ENCODE data around the gene MRPL58. TPM values are rescaled to one million over a fixed set of nuclear protein-coding genes. Genes with fewer than 3 reads are reported as not detected.

MRPL58 gene
- total RNA-seq, 1 donor: 31.4 TPM

- TF ChIP-seq, protein P1, sequence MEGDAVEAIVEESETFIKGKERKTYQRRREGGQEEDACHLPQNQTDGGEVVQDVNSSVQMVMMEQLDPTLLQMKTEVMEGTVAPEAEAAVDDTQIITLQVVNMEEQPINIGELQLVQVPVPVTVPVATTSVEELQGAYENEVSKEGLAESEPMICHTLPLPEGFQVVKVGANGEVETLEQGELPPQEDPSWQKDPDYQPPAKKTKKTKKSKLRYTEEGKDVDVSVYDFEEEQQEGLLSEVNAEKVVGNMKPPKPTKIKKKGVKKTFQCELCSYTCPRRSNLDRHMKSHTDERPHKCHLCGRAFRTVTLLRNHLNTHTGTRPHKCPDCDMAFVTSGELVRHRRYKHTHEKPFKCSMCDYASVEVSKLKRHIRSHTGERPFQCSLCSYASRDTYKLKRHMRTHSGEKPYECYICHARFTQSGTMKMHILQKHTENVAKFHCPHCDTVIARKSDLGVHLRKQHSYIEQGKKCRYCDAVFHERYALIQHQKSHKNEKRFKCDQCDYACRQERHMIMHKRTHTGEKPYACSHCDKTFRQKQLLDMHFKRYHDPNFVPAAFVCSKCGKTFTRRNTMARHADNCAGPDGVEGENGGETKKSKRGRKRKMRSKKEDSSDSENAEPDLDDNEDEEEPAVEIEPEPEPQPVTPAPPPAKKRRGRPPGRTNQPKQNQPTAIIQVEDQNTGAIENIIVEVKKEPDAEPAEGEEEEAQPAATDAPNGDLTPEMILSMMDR (IDR thresholded peaks at IDR 0.05; ENCODE audit: insufficient read depth, low read length): no peak
- peak; percentile 77 for DNase-seq (ENCODE audit: low read depth)
These were observed 35.9 kb downstream of the MRPL58 start for GRCh38 chr17:75048249-75048878.

GRCh38 chr17:75049057-75049456 is 36.6 kb downstream of the MRPL58 start:
- DNase-seq (ENCODE audit: low read depth): no peak
- TF ChIP-seq, protein P1 (IDR thresholded peaks at IDR 0.05; ENCODE audit: insufficient read depth, low read length): no peak
- H3K4me3 ChIP-seq (ENCODE audit: low read depth, low read length): peak overlapping the region; percentile 98

More at GRCh38 chr17:75048249-75048878, 35.9 kb downstream of the MRPL58 start:
- peak overlapping the region; percentile 98 for H3K4me3 ChIP-seq (ENCODE audit: low read depth, low read length)

DNA sequence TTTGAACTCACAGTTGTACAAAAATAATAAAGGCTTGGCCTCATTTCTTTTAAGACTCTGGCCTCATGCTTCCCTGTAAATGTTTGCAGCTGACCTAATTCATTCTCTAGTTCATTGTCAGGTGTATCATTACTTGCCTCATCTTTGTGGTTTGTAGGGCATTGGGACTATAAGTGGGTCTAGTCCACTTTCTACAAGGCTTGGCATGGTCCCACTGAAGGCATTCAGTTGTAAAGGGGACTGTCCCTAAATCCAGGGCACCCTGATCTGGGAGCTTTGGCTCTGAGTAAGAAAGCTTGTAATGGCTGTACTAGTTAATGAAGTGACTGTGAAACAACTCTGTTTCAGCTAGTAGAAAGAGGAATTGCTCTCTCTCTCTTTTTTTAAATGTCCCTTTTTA is 37.2 kb downstream of the MRPL58 start:
- H3K4me3 ChIP-seq (ENCODE audit: low read depth, low read length): no peak overlapping the region
- TF ChIP-seq, protein P1 (IDR thresholded peaks at IDR 0.05; ENCODE audit: insufficient read depth, low read length): no peak
- no peak for DNase-seq (ENCODE audit: low read depth)

DNA sequence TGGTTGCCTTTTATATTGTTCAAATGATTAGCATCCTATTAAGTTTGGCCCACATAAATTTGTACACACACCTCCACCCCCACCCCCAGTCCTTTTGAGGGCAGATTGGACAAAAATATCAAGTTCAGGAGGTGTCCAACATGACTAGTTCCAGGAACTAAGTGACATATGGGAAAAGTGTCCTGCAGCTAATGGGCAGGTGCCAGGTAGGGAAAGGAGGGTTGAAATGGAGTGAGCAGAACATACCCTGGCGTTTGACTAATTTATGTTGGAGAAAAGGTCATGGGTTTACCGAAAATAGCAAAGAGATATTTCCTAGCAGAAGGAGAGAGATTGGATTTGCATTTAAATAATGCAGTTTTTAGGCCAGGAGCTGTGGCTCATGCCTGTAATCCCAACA is 39.5 kb downstream of the MRPL58 start:
- no peak overlapping the region for H3K4me3 ChIP-seq (ENCODE audit: low read depth, low read length)

DNA sequence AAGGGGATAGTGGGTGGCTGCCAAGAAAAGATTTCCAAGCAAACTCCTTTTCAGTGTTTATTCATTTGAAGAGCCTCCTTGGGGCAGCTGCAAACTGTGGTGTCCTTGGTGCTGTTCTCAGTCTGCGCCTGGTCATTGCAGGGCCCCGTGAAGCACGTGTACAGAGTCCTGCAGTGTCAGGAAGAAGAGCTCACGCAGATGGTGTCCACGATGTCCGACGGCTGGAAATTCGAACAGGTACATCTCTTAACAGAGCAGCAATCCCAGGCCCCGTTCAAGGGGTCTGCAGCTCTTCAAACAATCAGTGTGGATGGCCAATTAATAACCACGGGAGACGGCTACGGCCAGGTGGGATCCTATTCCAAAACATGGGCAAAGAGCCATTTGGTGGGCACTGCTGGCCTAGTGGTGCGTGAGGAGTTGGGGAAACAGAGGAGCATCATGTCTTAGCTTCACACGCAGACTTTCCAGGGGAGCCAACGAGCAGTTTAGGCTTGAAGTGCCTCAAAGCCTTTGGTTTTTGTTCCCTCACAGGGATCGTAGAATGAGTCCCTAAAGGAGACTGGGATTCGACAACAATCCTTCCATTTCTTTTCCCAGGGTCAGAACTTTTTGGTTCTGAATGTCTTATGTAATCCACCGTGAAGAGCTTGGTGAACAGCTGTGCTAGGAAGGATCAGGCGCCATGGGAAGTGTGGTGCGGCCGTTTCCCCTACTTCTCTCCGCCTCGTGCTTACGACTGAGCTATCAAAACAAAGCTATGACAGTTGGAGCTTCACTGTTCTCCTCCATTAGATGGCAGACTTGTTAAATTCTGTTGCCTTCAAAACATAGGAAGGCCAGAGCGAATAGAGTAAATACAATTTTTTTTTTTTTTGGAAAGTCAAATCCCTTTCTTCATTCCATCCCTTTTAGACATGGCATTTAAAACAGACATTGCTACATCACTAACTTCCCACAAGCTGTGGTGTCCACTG is 47.2 kb downstream of the MRPL58 start:
- H3K4me3 ChIP-seq (ENCODE audit: low read depth, low read length): no peak overlapping the region
- TF ChIP-seq, protein P1 (IDR thresholded peaks at IDR 0.05; ENCODE audit: insufficient read depth, low read length): peak; percentile 56
- peak; percentile 75 for DNase-seq (ENCODE audit: low read depth)

More for the DNA sequence above, 39.5 kb downstream of the MRPL58 start:
- DNase-seq (ENCODE audit: low read depth): no peak
- TF ChIP-seq, protein P1 (IDR thresholded peaks at IDR 0.05; ENCODE audit: insufficient read depth, low read length): no peak

- TF ChIP-seq, protein P1 (IDR thresholded peaks at IDR 0.05; ENCODE audit: insufficient read depth, low read length): no peak
- DNase-seq (ENCODE audit: low read depth): no peak
- H3K4me3 ChIP-seq (ENCODE audit: low read depth, low read length): no peak overlapping the region
These were observed 48.1 kb downstream of the MRPL58 start for GRCh38 chr17:75060434-75061054.
